ENCODE data around the gene TMEM40. TPM values are rescaled to one million over a fixed set of nuclear protein-coding genes. Genes with fewer than 3 reads are reported as not detected.
A peak's percentile ranks its signal among the peaks of the same experiment; 100 is the strongest.

TMEM40 gene
- total and polyA plus RNA-seq, 9 of the 15 experiments (the other 6 are each of a cell fraction or from before 2014, with no cell fraction given): 0.11 to 0.31 (median 0.14) TPM; not detected in 6

GRCh38 chr3:12725436-12725835 is 33.6 kb downstream of the TMEM40 start (continued):
- TF ChIP-seq, protein P1, sequence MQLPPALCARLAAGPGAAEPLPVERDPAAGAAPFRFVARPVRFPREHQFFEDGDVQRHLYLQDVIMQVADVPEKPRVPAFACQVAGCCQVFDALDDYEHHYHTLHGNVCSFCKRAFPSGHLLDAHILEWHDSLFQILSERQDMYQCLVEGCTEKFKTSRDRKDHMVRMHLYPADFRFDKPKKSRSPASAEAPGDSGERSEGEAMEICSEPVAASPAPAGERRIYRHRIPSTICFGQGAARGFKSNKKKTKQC (CRISPR knock-in tag; IDR thresholded peaks at IDR 0.05): no peak
- no peak for TF ChIP-seq ZBTB5 (IDR thresholded peaks at IDR 0.05)
- no peak for TF ChIP-seq RB1 (IDR thresholded peaks at IDR 0.05; ENCODE audit: low read depth)

GRCh38 chr3:12724794-12725193 is 34.3 kb downstream of the TMEM40 start:
- BruUV-seq (replicated peaks): no TSS peak
- Histone ChIP-seq H3K4me1 (replicated peaks in 1 of 2; ENCODE audit: control insufficient read depth in 2 of 2, insufficient read depth in 2 of 2, low read length in 2 of 2) (peaks cover 0 to 1% of the 10 kb centered on the region in 2 experiments; a peak in 2 of 5 replicates), H3K4me3 (no peak overlapping the region), H2AFZ (ENCODE audit: low read depth, low read length) (peak overlapping the region; percentile 20; the same call in 1 of the 2 replicates), H3K9me3 (replicated peaks; ENCODE audit: control insufficient read depth, insufficient read depth, low read depth, low read length) (no peaks in the 10 kb centered on the region; the same call in 1 of the 2 replicates), H3K79me2 (ENCODE audit: control insufficient read depth, insufficient read depth, low read length) (no peaks in the 10 kb centered on the region), H3K36me3 (ENCODE audit: control insufficient read depth, insufficient read depth, low read length) (no peaks in the 10 kb centered on the region), H3K4me2 (ENCODE audit: insufficient read depth, low read length) (no peak overlapping the region), H3K27ac (ENCODE audit: extremely low read depth, low read depth, low read length) (no peak overlapping the region), H4K20me1 (replicated peaks; ENCODE audit: control insufficient read depth, insufficient read depth, low read length) (no peaks in the 10 kb centered on the region), H3K9ac (ENCODE audit: insufficient read depth in 1 of 2, low read depth in 2 of 2, low read length in 2 of 2) (no peak overlapping the region), H3K9me1 (ENCODE audit: control insufficient read depth, insufficient read depth, low read length) (no peaks in the 10 kb centered on the region), H3K27me3 (ENCODE audit: control insufficient read depth in 2 of 2, insufficient read depth in 2 of 2, low read length in 2 of 2) (peaks cover 9 to 11% of the 10 kb centered on the region in 2 experiments)
- intact Hi-C loops (cut with micrococcal nuclease): loop anchor here (5.0 kb wide), 1 partner anchor 242 kb away; the partner anchor contains the start of gene TSEN2
- peak in 3 of 4 experiments; percentile 40 to 44 (median 43) for DNase-seq (ENCODE audit: extremely low read depth in 1 of 4, low spot score in 3 of 4)
- WGBS (ENCODE audit: insufficient coverage, low coverage, missing lambda C conversion rate): 2% methylated on average over 4 of the region's 4 CpGs
- ATAC-seq: peak; percentile 74
- ChIA-PET CTCF (ENCODE audit: low intra/inter-chr PET ratio) (no interaction called here), POLR2A (interaction anchor here (1.1 to 2.1 kb wide), 2 partner anchors 10 to 114 kb away, joined by 3 to 6 read pairs; no protein-coding TSS in a partner anchor)
- in situ Hi-C loops (cut with MboI): loop anchor here (25.0 kb wide), 1 partner anchor 737 kb away; no protein-coding TSS in a partner anchor
- peak; percentile 67 for FAIRE-seq
- TF ChIP-seq ZKSCAN1 (IDR thresholded peaks at IDR 0.05; ENCODE audit: low read depth, low read length) (no peak), SIX5 (IDR thresholded peaks at IDR 0.05; ENCODE audit: borderline replicate concordance in 1 of 2, insufficient read depth in 1 of 2, low read depth in 1 of 2, low read length in 2 of 2) (peak in 1 of 2 experiments; percentile 58; a peak in 2 of 4 replicates), HCFC1 (IDR thresholded peaks at IDR 0.05; ENCODE audit: low read depth, low read length) (peak; percentile 79), CCNT2 (IDR thresholded peaks at IDR 0.05; ENCODE audit: borderline replicate concordance, extremely low read depth, insufficient read length, low read depth, low read length) (no peak), TAF1 (IDR thresholded peaks at IDR 0.05; ENCODE audit: control insufficient read depth, extremely low read depth, insufficient read depth, low read length, severe bottlenecking) (no peak)
- TF ChIP-seq, protein P2, sequence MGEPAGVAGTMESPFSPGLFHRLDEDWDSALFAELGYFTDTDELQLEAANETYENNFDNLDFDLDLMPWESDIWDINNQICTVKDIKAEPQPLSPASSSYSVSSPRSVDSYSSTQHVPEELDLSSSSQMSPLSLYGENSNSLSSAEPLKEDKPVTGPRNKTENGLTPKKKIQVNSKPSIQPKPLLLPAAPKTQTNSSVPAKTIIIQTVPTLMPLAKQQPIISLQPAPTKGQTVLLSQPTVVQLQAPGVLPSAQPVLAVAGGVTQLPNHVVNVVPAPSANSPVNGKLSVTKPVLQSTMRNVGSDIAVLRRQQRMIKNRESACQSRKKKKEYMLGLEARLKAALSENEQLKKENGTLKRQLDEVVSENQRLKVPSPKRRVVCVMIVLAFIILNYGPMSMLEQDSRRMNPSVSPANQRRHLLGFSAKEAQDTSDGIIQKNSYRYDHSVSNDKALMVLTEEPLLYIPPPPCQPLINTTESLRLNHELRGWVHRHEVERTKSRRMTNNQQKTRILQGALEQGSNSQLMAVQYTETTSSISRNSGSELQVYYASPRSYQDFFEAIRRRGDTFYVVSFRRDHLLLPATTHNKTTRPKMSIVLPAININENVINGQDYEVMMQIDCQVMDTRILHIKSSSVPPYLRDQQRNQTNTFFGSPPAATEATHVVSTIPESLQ (CRISPR knock-in tag; IDR thresholded peaks at IDR 0.05): no peak
